Suprapubic skin (tissue), 4 donors: ENCODE data around the gene RAB43. TPM values are rescaled to one million over a fixed set of nuclear protein-coding genes. Genes with fewer than 3 reads are reported as not detected.
A peak's percentile ranks its signal among the peaks of the same experiment; 100 is the strongest.
"Not testable (repeated sequence)": the region's sequence is repeated elsewhere in the genome, so short reads cannot be mapped to it uniquely, and the experiment has no call there.

Experiments
- DNase-seq, 2 donors: peaks; one replicate each; pipeline ENCODE4 v3.0.0-alpha.2; 2019; ENCODE audit warnings: low spot score in 2 of 2
- H3K27ac ChIP-seq: fragments of 200-600 bp; sonication (generic); one replicate; pipeline ENCODE4 v1.5.1; 2019
- H3K27me3 ChIP-seq: fragments of 200-600 bp; sonication (generic); one replicate; pipeline ENCODE4 v1.5.1; 2019
- H3K36me3 ChIP-seq: fragments of 200-600 bp; sonication (generic); one replicate; pipeline ENCODE4 v1.5.1; 2019
- H3K4me1 ChIP-seq: fragments of 200-600 bp; sonication (generic); one replicate; pipeline ENCODE4 v1.5.1; 2019
- H3K4me3 ChIP-seq: fragments of 200-600 bp; sonication (generic); one replicate; pipeline ENCODE4 v1.5.1; 2019; ENCODE audit warnings: mild to moderate bottlenecking
- H3K9me3 ChIP-seq: fragments of 200-600 bp; sonication (generic); one replicate; pipeline ENCODE4 v1.5.1; 2019
- CTCF ChIP-seq, 2 donors: fragments of 200-600 bp in 1 of 2; fragments of 450-650 bp in 1 of 2; sonication (generic) in 1 of 2; IDR thresholded peaks; one replicate each; pipeline ENCODE4 v1.5.1; 2016 to 2019; ENCODE audit warnings: antibody characterized with exemption in 2 of 2, mild to moderate bottlenecking in 1 of 2, moderate library complexity in 1 of 2
- EP300 ChIP-seq: sonication (generic); formaldehyde crosslinking; IDR thresholded peaks from one replicate; pipeline ENCODE4 v1.6.1; 2017; ENCODE audit warnings: antibody characterized with exemption
- POLR2A ChIP-seq, 2 donors: fragments of 450-650 bp; IDR thresholded peaks; one replicate each; pipeline ENCODE4 v1.6.1; 2017; ENCODE audit warnings: antibody characterized with exemption in 2 of 2, mild to moderate bottlenecking in 2 of 2, moderate library complexity in 2 of 2
- POLR2AphosphoS5 ChIP-seq, 3 donors: sonication (generic); formaldehyde crosslinking; IDR thresholded peaks; one replicate each; pipeline ENCODE4 v1.6.1; 2017; ENCODE audit warnings: antibody characterized with exemption in 3 of 3
- WGBS: methylation state at CpG from one replicate; pipeline ENCODE4 v1.1.5; 2018; 5-methylcytosine and 5-hydroxymethylcytosine counted together
- total RNA-seq, 4 donors: library from RNA; depleted of rRNA; stranded (reverse); fragments of >200 nt; gene quantifications; one replicate each; pipeline ENCODE4 v1.1.0, GENCODE V29; 2016

Gene RAB43
- total RNA-seq, 4 donors from 2014 or later, result 7.3 to 20.4 (median 8.3) TPM

- H3K36me3 ChIP-seq, result peaks cover 2% of the 10 kb centered on the region
- no peak for DNase-seq
- no peaks in the 10 kb centered on the region for H3K27me3 ChIP-seq
- no peaks in the 10 kb centered on the region for H3K4me1 ChIP-seq
- H3K9me3 ChIP-seq, result no peaks in the 10 kb centered on the region
- TF ChIP-seq CTCF (IDR thresholded peaks at IDR 0.05), result no peak
- no peak for TF ChIP-seq EP300
- TF ChIP-seq POLR2A (IDR thresholded peaks at IDR 0.05), result no peak
- TF ChIP-seq POLR2AphosphoS5 (IDR thresholded peaks at IDR 0.05), result no peak
- 87% methylated on average over 12 of the region's 12 CpGs for WGBS
- no peak overlapping the region for H3K4me3 ChIP-seq
- H3K27ac ChIP-seq, result no peak overlapping the region
Measured at GRCh38 chr3:129101370-129102138, 20.1 kb downstream of the RAB43 start.

GRCh38 chr3:129100274-129100673 is 21.3 kb downstream of the RAB43 start:
- H3K4me3 ChIP-seq, result no peak overlapping the region
- no peak overlapping the region for H3K27ac ChIP-seq
- H3K4me1 ChIP-seq, result no peaks in the 10 kb centered on the region
- DNase-seq, result no peak
- TF ChIP-seq POLR2AphosphoS5 (IDR thresholded peaks at IDR 0.05) (no peak), EP300 (no peak), CTCF (IDR thresholded peaks at IDR 0.05) (no peak), POLR2A (IDR thresholded peaks at IDR 0.05) (no peak)
- WGBS, result 81% methylated on average over 1 of the region's 1 CpG
- H3K36me3 ChIP-seq, result no peaks in the 10 kb centered on the region
- H3K9me3 ChIP-seq, result no peaks in the 10 kb centered on the region
- no peaks in the 10 kb centered on the region for H3K27me3 ChIP-seq

- 87% methylated on average over 3 of the region's 10 CpGs for WGBS
- no peak for DNase-seq
Measured at GRCh38 chr3:129095285-129095684, 26.3 kb downstream of the RAB43 start.

GRCh38 chr3:129088312-129088711 is 33.3 kb downstream of the RAB43 start:
- not testable (repeated sequence) for H3K27ac ChIP-seq

More at GRCh38 chr3:129095285-129095684, 26.3 kb downstream of the RAB43 start:
- Histone ChIP-seq H3K27me3 (no peaks in the 10 kb centered on the region), H3K4me3 (no peak overlapping the region), H3K36me3 (peaks cover 31% of the 10 kb centered on the region), H3K4me1 (no peaks in the 10 kb centered on the region), H3K27ac (no peak overlapping the region), H3K9me3 (no peaks in the 10 kb centered on the region)
- TF ChIP-seq CTCF (IDR thresholded peaks at IDR 0.05), result no peak
- TF ChIP-seq POLR2A (IDR thresholded peaks at IDR 0.05), result no peak
- TF ChIP-seq POLR2AphosphoS5 (IDR thresholded peaks at IDR 0.05), result no peak
- TF ChIP-seq EP300, result no peak

GRCh38 chr3:129087904-129088303 is 33.7 kb downstream of the RAB43 start:
- H3K9me3 ChIP-seq, H3K27ac ChIP-seq, H3K4me3 ChIP-seq, H3K27me3 ChIP-seq, DNase-seq: not testable (repeated sequence)
- 10% methylated on average over 4 of the region's 9 CpGs for WGBS
- Histone ChIP-seq H3K4me1 (peaks cover 11% of the 10 kb centered on the region), H3K36me3 (peaks cover 15% of the 10 kb centered on the region)

More at GRCh38 chr3:129088312-129088711, 33.3 kb downstream of the RAB43 start:
- H3K36me3 ChIP-seq, result peaks cover 20% of the 10 kb centered on the region
- peaks cover 11% of the 10 kb centered on the region for H3K4me1 ChIP-seq
- H3K27me3 ChIP-seq, H3K4me3 ChIP-seq, DNase-seq, H3K9me3 ChIP-seq: not testable (repeated sequence)
- WGBS, result no CpG with 5 or more reads among the region's 6 CpGs

- H3K27me3 ChIP-seq, result no peaks in the 10 kb centered on the region
- H3K4me3 ChIP-seq, result no peak overlapping the region
- peak overlapping the region; percentile 81 for H3K27ac ChIP-seq
- H3K9me3 ChIP-seq, result no peaks in the 10 kb centered on the region
- peaks cover 10% of the 10 kb centered on the region for H3K36me3 ChIP-seq
- 45% methylated on average over 8 of the region's 8 CpGs for WGBS
- no peak for DNase-seq
- H3K4me1 ChIP-seq, result peaks cover 11% of the 10 kb centered on the region
- TF ChIP-seq CTCF (IDR thresholded peaks at IDR 0.05) (no peak), EP300 (no peak), POLR2AphosphoS5 (IDR thresholded peaks at IDR 0.05) (no peak), POLR2A (IDR thresholded peaks at IDR 0.05) (no peak)
Measured at GRCh38 chr3:129087138-129087702, 34.4 kb downstream of the RAB43 start.
